Breast epithelium (tissue), 3 donors: ENCODE results near the gene BCO1.

Experiments used
- POLR2A ChIP-seq: fragments of 450-650 bp; IDR thresholded peaks from one replicate; pipeline ENCODE4 v1.6.1; 2016; ENCODE audit warnings: antibody characterized with exemption, mild to moderate bottlenecking, moderate library complexity
- POLR2AphosphoS5 ChIP-seq, 3 donors: sonication (generic); formaldehyde crosslinking; IDR thresholded peaks; one replicate each; pipeline ENCODE4 v1.6.1; 2017; ENCODE audit warnings: antibody characterized with exemption in 3 of 3
- TF ChIP-seq, protein P1 (sequence below), 3 donors: fragments of 450-650 bp; IDR thresholded peaks; one replicate each; pipeline ENCODE4 v1.5.1; 2016 to 2017; ENCODE audit warnings: antibody characterized with exemption in 3 of 3, mild to moderate bottlenecking in 3 of 3, moderate library complexity in 3 of 3

DNA sequence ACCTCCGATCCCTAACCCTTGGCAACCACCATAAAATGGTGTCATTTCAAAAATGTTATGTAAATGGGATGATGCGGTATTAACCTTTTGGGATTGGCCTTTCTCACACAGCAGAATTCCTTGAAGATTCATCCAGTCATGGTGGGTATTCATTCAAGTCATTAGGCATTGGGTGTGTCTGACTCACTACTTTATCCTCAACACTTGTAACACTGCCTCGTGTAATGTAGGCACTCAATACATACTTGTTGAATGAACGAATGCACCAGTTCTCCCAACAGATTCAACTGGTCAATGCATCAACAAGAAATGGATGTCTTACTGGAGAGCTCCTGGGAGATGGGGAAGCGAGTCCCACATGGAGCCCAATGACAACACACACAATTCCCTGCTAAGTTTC lies 54.4 kb downstream of the BCO1 start:
- TF ChIP-seq POLR2A (no peak), POLR2AphosphoS5 (IDR thresholded peaks at IDR 0.05) (no peak)
- TF ChIP-seq, protein P1, sequence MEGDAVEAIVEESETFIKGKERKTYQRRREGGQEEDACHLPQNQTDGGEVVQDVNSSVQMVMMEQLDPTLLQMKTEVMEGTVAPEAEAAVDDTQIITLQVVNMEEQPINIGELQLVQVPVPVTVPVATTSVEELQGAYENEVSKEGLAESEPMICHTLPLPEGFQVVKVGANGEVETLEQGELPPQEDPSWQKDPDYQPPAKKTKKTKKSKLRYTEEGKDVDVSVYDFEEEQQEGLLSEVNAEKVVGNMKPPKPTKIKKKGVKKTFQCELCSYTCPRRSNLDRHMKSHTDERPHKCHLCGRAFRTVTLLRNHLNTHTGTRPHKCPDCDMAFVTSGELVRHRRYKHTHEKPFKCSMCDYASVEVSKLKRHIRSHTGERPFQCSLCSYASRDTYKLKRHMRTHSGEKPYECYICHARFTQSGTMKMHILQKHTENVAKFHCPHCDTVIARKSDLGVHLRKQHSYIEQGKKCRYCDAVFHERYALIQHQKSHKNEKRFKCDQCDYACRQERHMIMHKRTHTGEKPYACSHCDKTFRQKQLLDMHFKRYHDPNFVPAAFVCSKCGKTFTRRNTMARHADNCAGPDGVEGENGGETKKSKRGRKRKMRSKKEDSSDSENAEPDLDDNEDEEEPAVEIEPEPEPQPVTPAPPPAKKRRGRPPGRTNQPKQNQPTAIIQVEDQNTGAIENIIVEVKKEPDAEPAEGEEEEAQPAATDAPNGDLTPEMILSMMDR (IDR thresholded peaks at IDR 0.05): no peak
